GM18861 (cell line): Measurements from ENCODE around the gene CACNA1H.

Experiments
- ATAC-seq: cut with Tn5 transposase; IDR thresholded peaks from one replicate; pipeline ENCODE4 v1.9.1; 2021; ENCODE audit not compliant: unreplicated experiment

CACNA1H gene

DNA sequence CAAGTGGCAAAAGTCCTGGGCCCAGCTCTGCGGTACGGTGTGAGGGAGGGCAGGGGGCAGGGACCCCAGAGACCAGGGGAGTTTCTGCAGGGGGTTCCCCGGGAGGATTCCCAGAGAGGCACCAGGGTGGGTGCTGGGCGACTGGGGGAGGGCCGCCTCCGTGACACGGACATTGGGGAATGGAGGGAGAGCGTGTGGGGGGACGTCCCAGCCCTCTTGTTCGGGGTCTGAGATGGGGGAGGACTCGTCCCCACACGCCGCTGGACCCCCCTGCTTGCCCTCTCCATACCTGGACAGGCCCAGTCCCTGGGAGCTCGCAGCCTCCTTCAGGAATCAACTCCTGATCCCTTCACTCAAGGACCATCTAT is 30.5 kb upstream of the CACNA1H start:
- ATAC-seq: no peak

- no peak for ATAC-seq
Measured at GRCh38 chr16:1123525-1124230, 29.2 kb upstream of the CACNA1H start.

GRCh38 chr16:1124291-1124690 is 28.6 kb upstream of the CACNA1H start:
- ATAC-seq: no peak

- no peak for ATAC-seq
Measured at GRCh38 chr16:1124795-1125194, 28.1 kb upstream of the CACNA1H start.

DNA sequence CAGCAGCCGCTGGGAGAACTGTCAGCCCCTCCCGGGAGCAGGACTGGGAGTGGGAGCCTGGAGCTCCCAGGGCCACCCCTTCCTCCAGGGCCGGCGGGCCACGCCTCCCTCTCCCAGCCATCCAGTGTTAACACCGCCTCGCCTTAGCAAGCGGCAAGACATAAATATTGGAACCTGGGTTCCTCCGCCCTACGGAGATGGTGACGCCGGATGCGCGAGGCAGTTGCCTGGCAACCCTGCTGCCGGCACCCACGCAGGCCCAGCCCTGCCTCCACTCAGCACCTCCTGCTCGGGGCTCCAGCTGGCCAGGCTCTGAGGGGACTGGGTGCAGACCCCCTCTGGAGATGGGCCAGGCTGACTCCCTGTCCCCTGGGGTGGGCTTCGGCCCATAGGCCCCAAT is 27.4 kb upstream of the CACNA1H start:
- no peak for ATAC-seq

GRCh38 chr16:1126044-1126443 is 26.9 kb upstream of the CACNA1H start:
- no peak for ATAC-seq

DNA sequence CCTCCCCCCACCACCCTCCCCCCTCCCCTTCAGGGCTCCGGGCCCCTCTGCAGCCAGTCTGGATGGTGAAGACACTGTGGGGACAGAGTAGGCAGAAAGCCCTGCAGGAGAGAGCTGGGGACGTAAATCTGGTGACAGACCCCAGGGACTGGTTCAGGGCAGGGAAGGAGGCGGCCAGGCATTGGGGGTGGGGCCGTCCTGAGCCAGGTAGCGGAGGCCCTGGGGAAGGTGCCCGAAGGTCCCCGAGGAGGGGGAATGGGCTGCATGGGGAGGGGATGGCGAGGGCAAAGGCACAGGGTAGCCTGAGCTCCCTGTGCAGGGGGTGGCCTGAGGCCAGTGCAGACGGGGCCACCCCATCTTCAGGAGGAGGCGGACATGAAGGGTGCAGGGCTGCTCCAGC is 26.3 kb upstream of the CACNA1H start:
- no peak for ATAC-seq

- no peak for ATAC-seq
Measured at GRCh38 chr16:1127101-1127500, 25.8 kb upstream of the CACNA1H start.

GRCh38 chr16:1127971-1128715 is 24.8 kb upstream of the CACNA1H start:
- ATAC-seq: no peak

DNA sequence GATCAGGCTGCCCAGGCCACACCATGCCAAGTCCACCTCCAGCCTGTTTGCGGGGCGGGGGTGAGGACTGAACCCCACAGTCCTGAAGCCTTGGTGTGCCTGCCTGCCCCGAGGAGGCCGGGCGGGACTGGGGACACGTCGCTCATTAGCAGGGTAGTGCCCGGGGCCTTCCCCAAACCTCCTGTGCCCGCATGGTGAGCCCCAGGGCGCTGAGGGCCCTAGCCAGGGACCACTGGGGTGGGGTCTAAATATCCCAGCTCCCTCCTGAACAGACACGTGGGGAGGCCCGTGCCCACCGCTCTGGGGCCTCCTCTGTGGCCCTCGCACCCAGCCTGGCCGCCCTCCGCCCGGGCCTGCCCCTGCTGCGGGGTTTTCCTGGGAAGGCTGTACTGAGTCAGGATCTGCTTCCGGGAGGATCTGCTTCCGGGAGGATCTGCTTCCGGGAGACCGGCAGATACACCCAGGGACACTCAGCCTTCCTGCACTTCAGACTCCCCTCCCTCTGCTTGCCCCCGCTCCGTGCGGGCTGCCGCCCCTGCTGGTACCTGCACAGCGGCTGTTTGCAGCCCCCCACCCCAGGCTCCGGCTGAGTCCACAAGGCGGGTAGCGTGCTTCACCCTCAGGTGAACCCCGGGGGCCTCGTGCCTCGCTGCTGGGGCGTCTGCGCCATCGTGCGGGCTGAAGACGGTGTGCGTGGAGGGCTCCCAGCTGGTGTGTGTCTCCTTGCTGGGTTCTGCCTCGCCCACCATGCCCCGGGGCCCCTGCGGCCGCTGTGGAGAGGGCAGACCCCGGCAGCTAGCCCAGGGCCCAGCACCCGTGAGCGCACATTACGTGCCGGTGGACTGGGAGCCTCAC is 23.6 kb upstream of the CACNA1H start:
- ATAC-seq: no peak

DNA sequence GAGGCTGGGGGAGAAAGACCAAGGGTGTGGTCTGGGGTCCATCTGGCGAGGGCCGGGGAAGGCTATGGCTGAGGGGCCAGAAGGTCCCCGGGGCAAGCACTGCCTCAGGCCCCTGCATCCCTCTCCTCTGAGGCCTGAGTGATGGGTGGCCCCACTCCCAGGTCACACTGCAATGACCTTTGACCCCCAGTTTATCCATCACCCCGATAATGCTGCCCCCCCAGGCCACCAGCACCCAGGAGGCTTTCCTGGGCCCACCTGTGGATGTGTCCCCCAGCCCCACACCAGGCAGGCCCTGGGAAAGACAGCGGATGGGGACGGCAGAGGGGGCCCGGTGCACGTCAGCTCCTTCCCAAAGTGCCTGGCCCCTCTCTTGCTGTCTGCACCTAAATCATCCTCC is 22.5 kb upstream of the CACNA1H start:
- no peak for ATAC-seq

DNA sequence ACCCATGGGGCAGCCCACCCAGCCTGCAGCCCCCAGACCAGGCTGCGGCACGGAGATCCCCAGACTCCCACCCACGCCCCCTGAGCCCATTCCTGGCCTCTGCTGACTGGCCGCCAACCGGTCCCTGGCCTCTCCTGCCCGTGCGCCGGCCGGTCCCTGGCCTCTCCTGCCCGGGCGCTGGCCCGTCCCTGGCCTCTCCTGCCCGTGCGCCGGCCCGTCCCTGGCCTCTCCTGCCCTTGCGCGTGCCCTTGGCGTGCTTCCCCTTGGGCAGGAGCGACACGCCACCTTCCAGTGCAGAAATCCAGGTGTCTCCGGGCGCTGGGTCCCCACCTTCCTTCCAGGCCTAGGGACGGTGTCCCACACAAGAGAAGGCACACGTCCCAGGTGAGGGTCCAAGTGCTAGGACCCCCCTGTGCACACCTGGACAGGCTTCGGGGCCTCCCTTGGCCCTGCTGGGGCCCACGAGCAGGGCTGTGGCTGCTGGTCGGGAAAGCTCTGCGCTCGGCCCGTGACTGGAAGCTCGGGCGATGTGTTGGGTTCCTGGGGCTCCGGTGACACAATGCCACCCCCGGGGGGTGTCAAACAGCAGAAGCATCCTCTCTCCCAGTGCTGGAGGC is 21.4 kb upstream of the CACNA1H start:
- no peak for ATAC-seq

- ATAC-seq: no peak
Measured at GRCh38 chr16:1132431-1132830, 20.5 kb upstream of the CACNA1H start.

DNA sequence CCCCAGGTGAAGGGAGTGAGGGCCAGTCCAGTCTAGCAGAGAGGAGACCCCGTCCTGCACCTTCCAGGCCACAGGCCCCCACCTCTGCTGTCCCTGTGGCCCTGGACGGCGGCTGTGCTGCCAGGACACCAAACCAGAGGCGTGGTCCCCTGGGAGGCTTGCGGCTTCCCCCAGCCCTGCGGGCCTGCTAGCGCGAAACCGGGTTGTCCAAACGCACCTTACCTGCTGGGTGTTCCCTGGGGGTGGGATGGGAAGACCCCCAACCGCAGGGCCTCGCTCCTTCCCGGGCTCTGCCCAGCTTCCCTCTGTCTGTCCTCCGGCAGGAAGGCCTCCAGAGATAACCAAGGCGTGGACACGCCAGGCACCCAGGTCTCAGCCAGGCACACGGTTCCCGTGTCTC is 19.6 kb upstream of the CACNA1H start:
- ATAC-seq: no peak

DNA sequence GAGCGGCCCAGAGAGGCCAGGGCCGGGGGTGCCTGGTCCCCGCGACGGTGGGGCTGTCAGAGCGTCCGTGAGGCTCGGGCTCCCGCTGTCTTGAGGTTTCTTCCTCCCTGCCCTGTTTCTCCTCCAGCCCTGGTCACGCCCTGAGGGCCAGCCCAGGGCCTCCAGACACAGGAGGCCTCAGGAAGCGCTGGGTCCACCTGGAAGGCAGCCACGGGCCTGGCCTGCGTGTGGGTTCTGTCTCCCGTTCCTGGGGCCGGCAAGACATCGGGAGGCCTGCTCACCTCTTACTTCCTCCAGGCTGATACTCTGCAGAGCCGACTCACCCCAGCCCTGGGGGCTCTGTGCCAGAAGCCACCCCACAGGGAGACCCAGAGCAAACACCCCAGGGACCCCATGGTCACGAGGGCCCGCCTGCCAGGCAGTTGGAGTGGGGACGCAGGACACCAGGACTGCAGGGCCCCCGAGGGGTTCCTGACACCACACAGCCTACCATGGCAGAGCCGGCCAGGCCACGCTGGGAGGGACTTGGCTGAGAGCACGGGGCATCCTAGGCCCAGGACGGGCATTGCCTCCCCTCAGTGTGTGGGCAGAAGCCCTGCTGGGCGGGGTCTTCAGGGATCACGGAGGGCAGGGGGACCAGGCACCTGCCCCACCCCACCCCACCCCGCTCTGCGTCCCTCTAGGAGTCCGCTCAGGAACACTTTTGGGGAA is 18.9 kb upstream of the CACNA1H start:
- ATAC-seq: no peak

- ATAC-seq: no peak
Measured at GRCh38 chr16:1134776-1135458, 18.0 kb upstream of the CACNA1H start.

GRCh38 chr16:1135459-1135825 is 17.5 kb upstream of the CACNA1H start:
- ATAC-seq: no peak

DNA sequence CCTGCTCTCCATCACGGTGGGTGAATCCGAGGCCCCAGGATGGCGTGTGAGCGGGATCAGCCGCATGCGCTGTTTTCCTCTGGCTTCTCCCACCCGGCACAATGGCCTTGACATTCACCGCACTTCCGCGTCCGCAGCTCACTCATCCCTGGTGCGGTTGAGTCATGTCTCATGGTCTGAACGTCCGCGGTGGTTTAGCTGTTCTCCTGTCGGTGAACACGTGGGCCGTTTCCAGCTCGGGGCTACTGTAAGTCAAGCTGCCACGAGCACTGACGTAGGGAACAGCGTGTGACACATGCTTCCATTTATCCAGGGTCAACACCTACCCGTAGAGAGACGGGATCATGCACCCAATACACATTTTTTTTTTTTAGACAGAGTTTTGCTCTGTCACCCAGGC is 15.3 kb upstream of the CACNA1H start:
- ATAC-seq: no peak

- no peak for ATAC-seq
Measured at GRCh38 chr16:1140582-1141162, 12.2 kb upstream of the CACNA1H start.

DNA sequence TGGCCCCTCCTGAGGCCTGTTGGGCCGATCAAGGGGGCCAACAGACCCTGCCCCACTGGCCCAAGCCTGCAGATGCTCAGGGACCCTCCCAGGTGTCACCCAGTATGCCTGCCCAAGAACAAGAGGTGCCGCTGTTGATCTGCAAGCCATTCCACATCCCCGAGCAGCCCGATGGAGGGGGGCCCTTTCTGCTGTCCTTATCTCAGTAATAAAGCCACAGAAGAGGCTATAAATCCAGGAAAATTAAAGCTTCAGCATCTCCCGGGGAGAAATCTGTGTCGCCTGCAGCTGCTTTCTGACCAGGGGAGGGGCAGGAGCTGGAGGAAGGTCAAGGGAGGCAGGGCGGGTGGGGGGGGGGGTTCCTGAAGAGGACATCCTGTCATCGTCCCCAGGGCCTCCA is 11.7 kb upstream of the CACNA1H start:
- ATAC-seq: no peak
